ENCODE data around the gene FUBP3.
"Not testable (repeated sequence)": the region's sequence is repeated elsewhere in the genome, so short reads cannot be mapped to it uniquely, and the experiment has no call there.

The FUBP3 gene

GRCh38 chr9:130664251-130665028 is 85.1 kb downstream of the FUBP3 start, which contains the start of gene PRDM12:
PRDM12 (plus strand) TSS chr9:130664594; CDS start chr9:130664654, 60 bp downstream.
- no peak for DNase-seq

- no peak for DNase-seq
These were observed 85.7 kb downstream of the FUBP3 start for GRCh38 chr9:130665029-130665430.

GRCh38 chr9:130665431-130666392 is 86.3 kb downstream of the FUBP3 start:
- no peak for DNase-seq

GRCh38 chr9:130666393-130667119 is 87.2 kb downstream of the FUBP3 start:
- no peak for DNase-seq

GRCh38 chr9:130667120-130667435 is 87.7 kb downstream of the FUBP3 start:
- no peak for DNase-seq

- DNase-seq, result no peak
These were observed 88.8 kb downstream of the FUBP3 start for GRCh38 chr9:130668196-130668595.

- DNase-seq, result no peak
These were observed 89.3 kb downstream of the FUBP3 start for GRCh38 chr9:130668659-130669058.

GRCh38 chr9:130669965-130670364 is 90.6 kb downstream of the FUBP3 start:
- DNase-seq, result no peak

- DNase-seq, result no peak
These were observed 91.3 kb downstream of the FUBP3 start for GRCh38 chr9:130670644-130671043.

- DNase-seq, result no peak
These were observed 93.1 kb downstream of the FUBP3 start for GRCh38 chr9:130672466-130672865.

- no peak for DNase-seq
These were observed 93.7 kb downstream of the FUBP3 start for GRCh38 chr9:130672933-130673615.

GRCh38 chr9:130675396-130675795 is 96.0 kb downstream of the FUBP3 start:
- no peak for DNase-seq

GRCh38 chr9:130677252-130677651 is 97.9 kb downstream of the FUBP3 start:
- no peak for DNase-seq

GRCh38 chr9:130680836-130681768 is 101.7 kb downstream of the FUBP3 start:
- DNase-seq, result peak; percentile 74

GRCh38 chr9:130681769-130682420 is 102.5 kb downstream of the FUBP3 start:
- DNase-seq, result no peak

- peak; percentile 32 for DNase-seq
These were observed 103.2 kb downstream of the FUBP3 start for GRCh38 chr9:130682421-130683121.

GRCh38 chr9:130685104-130685503 is 105.7 kb downstream of the FUBP3 start:
- no peak for DNase-seq

- not testable (repeated sequence) for DNase-seq
These were observed 106.6 kb downstream of the FUBP3 start for GRCh38 chr9:130685945-130686344.

GRCh38 chr9:130687615-130688014 is 108.2 kb downstream of the FUBP3 start:
- DNase-seq, result no peak

All from GDM1 (cell line).